ENCODE results near the gene BLVRA. TPM values are rescaled to one million over a fixed set of nuclear protein-coding genes. Genes with fewer than 3 reads are reported as not detected.

The BLVRA gene
- polyA plus RNA-seq, 4 donors, result 48.6 to 63.2 (median 54.2) TPM

GRCh38 chr7:43851805-43852204, 93.3 kb downstream of the BLVRA start:
- DNase-seq (ENCODE audit: low read depth in 4 of 4, low spot score in 2 of 4), result no peak

- no peak for DNase-seq (ENCODE audit: low read depth in 4 of 4, low spot score in 2 of 4)
Measured at GRCh38 chr7:43855176-43855575, 96.7 kb downstream of the BLVRA start.

GRCh38 chr7:43856316-43856715, 97.8 kb downstream of the BLVRA start:
- DNase-seq (ENCODE audit: low read depth in 4 of 4, low spot score in 2 of 4), result no peak

Other genes with a start within 250 kb of the BLVRA start
- 10 to 100 TPM; 15.6 to 26.4 (median 19.9) TPM for gene STK17A, start 175.6 kb upstream of the BLVRA start, polyA plus RNA-seq (ENCODE audit: insufficient read length in 4 of 4)
- 10 to 100 TPM; 61.2 to 86.5 (median 72.0) TPM for gene COA1, start 29.2 kb upstream of the BLVRA start, polyA plus RNA-seq (ENCODE audit: insufficient read length in 4 of 4)
- 100 to 1,000 TPM in 1 of 4 donors, 10 to 100 TPM in 3; 74.2 to 118 (median 87.5) TPM for gene MRPS24, start 110.8 kb downstream of the BLVRA start, polyA plus RNA-seq (ENCODE audit: insufficient read length in 4 of 4)
- gene URGCP, start 147.9 kb downstream of the BLVRA start, polyA plus RNA-seq (ENCODE audit: insufficient read length in 4 of 4), result 10 to 100 TPM; 30.0 to 39.4 (median 34.8) TPM
- 10 to 100 TPM; 19.7 to 22.8 (median 21.2) TPM for gene UBE2D4, start 167.8 kb downstream of the BLVRA start, polyA plus RNA-seq (ENCODE audit: insufficient read length in 4 of 4)
- 1 to 10 TPM in 2 of 4 donors, under 1 TPM in 2; 0.48 to 2.9 (median 1.2) TPM for gene SPDYE1, start 239.2 kb downstream of the BLVRA start, polyA plus RNA-seq (ENCODE audit: insufficient read length in 4 of 4)

Data from left renal cortex interstitium (tissue), 4 donors.